H1 (cell line): ENCODE measurements around the gene SLC16A8. TPM values are rescaled to one million over a fixed set of nuclear protein-coding genes. Genes with fewer than 3 reads are reported as not detected.

Source experiments
- EGR1 ChIP-seq: IDR thresholded peaks from 2 replicates; pipeline ENCODE4 v1.6.1; 2011; ENCODE audit warnings: low read depth, low read length, borderline replicate concordance
- GTF2F1 ChIP-seq: IDR thresholded peaks from 2 replicates; pipeline ENCODE4 v1.6.1; 2012; ENCODE audit warnings: low read depth, low read length, improper control_type of control experiment, borderline replicate concordance
- HDAC2 ChIP-seq, 2 experiments: fragments of 300-600 bp in 1 of 2; sonication (generic) in 1 of 2; IDR thresholded peaks; 2 replicates each; pipeline ENCODE4 v1.6.1; 2011 to 2012; ENCODE audit warnings: low read depth in 2 of 2, low read length in 2 of 2, mild to moderate bottlenecking in 2 of 2, moderate library complexity in 2 of 2, borderline replicate concordance in 1 of 2, inconsistent platforms in 1 of 2
- RXRA ChIP-seq: IDR thresholded peaks from 2 replicates; pipeline ENCODE4 v1.6.1; 2011; ENCODE audit warnings: low read depth, mild to moderate bottlenecking, low read length, moderate library complexity; ENCODE audit not compliant: insufficient read depth
- SIN3A ChIP-seq, 2 experiments: IDR thresholded peaks in 1 of 2; conservative IDR thresholded peaks in 1 of 2; 2 replicates each; pipeline ENCODE4 v1.6.1; 2011 to 2012; ENCODE audit warnings: low read length in 2 of 2, improper control_type of control experiment in 1 of 2, low read depth in 1 of 2, mild to moderate bottlenecking in 1 of 2
- TAF1 ChIP-seq: IDR thresholded peaks from 2 replicates; pipeline ENCODE4 v1.6.1; 2011; ENCODE audit warnings: mild to moderate bottlenecking, low read depth, low read length
- TCF12 ChIP-seq: IDR thresholded peaks from 2 replicates; pipeline ENCODE4 v1.6.1; 2011; ENCODE audit warnings: low read depth, mild to moderate bottlenecking, low read length
- TEAD4 ChIP-seq: IDR thresholded peaks from 2 replicates; pipeline ENCODE4 v1.6.1; 2012; ENCODE audit warnings: low read depth, low read length, inconsistent platforms, mixed read lengths
- polyA plus RNA-seq, 7 experiments: library from polyadenylated mRNA; depleted of rRNA in 3 of 7; stranded (reverse) in 5 of 7; unstranded in 2 of 7; fragments of >200 nt in 5 of 7; fragments of 200-250 nt in 2 of 7; gene quantifications; 1 replicate in 5 of 7; 2 replicates in 1 of 7; 4 replicates in 1 of 7; pipeline versions ENCODE4 v1.2.1 to v1.2.3, GENCODE V29; 2011 to 2013; ENCODE audit warnings: missing spikeins in 2 of 7, mixed read lengths in 2 of 7
- total RNA-seq: library from RNA; stranded (reverse); fragmentation: NEBNext Ultra II Directional; extraction: Animal tissue kit (Norgen Biotek cat#: 25700); gene quantifications from 2 replicates; pipeline ENCODE4 v1.2.1, GENCODE V29; 2021
- TF ChIP-seq, protein P1 (sequence below): IDR thresholded peaks from 2 replicates; pipeline ENCODE4 v1.6.1; 2012; ENCODE audit warnings: inconsistent platforms
- TF ChIP-seq, protein P2 (sequence below): IDR thresholded peaks from 2 replicates; pipeline ENCODE4 v1.6.1; 2011; ENCODE audit warnings: low read depth, mild to moderate bottlenecking, low read length; ENCODE audit not compliant: insufficient read depth
- TF ChIP-seq, protein P3 (sequence below): IDR thresholded peaks from 2 replicates; pipeline ENCODE4 v1.6.1; 2012; ENCODE audit warnings: inconsistent platforms

Gene SLC16A8
- total and polyA plus RNA-seq, 2 of the 8 experiments (the other 6 are each of a cell fraction or from before 2014, with no cell fraction given), result 0.70 TPM; not detected in 1

DNA sequence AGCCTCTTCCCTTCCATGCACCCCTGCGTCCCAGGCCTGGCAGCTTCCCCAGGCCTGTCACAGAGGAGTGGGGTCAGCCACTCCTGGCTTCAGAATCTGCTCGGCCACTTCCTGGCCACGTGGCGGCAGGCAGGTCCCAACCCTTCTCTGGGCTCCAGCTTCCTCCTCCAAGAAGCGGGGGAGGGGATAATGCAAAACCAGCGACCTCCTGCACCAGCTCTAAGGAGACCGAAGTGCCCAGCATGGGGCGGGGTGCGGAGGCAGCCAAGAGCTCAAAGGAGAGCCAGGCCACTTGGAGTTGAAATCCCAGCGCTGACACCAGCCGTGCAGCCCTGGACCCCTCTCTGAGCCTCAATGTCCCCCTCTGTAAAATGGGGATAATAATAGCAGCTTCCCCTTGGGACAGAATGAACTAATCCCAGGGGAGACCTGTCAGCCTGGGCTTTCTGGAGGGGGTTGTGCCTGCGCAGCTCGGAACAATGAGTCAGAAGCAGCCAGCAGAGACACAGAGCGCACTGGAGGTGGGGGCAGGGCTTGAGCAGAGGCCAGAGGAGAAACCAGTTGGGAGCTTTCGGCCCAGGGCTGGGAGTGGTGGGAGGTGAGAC lies 49.6 kb downstream of the SLC16A8 start (continued):
- TF ChIP-seq SIN3A (conservative IDR thresholded peaks at IDR 0.05 in 1 of 2, IDR thresholded peaks at IDR 0.05 in 1 of 2; ENCODE audit: low read depth in 1 of 2, low read length in 2 of 2) (no peak; a peak in 1 of 4 replicates), GTF2F1 (no peak), EGR1 (0 out of 2 replicates have a peak, but pooled peaks have one; percentile 14), TCF12 (no peak), HDAC2 (IDR thresholded peaks at IDR 0.05; ENCODE audit: borderline replicate concordance in 1 of 2, low read depth in 2 of 2, low read length in 2 of 2) (peak in 1 of 2 experiments; percentile 96; a peak in 2 of 4 replicates), RXRA (no peak), TEAD4 (no peak), TAF1 (peak; percentile 55; the same call in 1 of the 2 replicates)
- TF ChIP-seq, protein P1, sequence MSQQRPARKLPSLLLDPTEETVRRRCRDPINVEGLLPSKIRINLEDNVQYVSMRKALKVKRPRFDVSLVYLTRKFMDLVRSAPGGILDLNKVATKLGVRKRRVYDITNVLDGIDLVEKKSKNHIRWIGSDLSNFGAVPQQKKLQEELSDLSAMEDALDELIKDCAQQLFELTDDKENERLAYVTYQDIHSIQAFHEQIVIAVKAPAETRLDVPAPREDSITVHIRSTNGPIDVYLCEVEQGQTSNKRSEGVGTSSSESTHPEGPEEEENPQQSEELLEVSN, result peak; percentile 88
- TF ChIP-seq, protein P2, sequence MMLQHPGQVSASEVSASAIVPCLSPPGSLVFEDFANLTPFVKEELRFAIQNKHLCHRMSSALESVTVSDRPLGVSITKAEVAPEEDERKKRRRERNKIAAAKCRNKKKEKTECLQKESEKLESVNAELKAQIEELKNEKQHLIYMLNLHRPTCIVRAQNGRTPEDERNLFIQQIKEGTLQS, result no peak
- TF ChIP-seq, protein P3, sequence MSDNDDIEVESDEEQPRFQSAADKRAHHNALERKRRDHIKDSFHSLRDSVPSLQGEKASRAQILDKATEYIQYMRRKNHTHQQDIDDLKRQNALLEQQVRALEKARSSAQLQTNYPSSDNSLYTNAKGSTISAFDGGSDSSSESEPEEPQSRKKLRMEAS, result peak; percentile 97
